K562 (cell line): ENCODE data around the gene PPP6R3. TPM values are rescaled to one million over a fixed set of nuclear protein-coding genes. Genes with fewer than 3 reads are reported as not detected.
"Not testable (repeated sequence)": the region's sequence is repeated elsewhere in the genome, so short reads cannot be mapped to it uniquely, and the experiment has no call there.

Experiments used
- ATAC-seq: fragments of 200-7000 bp; cut with Tn5 transposase; 3 replicates; pipeline ENCODE4 v1.9.1; 2020; ENCODE audit warnings: moderate library complexity
- BruUV-seq: library from RNA; stranded (reverse); fragments of 400-500 nt; replicated peaks from 2 replicates; lab custom pipeline; 2021; lab: Mats Ljungman, UMichigan
- CTCF ChIA-PET: fragments of 300-600 bp; formaldehyde crosslinking; extraction: SDS; loops from one replicate; lab custom pipeline; 2021; ENCODE audit warnings: low intra/inter-chr PET ratio; lab: Yijun Ruan, JAX
- POLR2A ChIA-PET: fragments of 300-600, 350-650 bp; sonication (Branson Sonifier 250); formaldehyde crosslinking; extraction: SDS; loops from one replicate; lab custom pipeline; 2021; ENCODE audit warnings: antibody characterized with exemption, inconsistent platforms; lab: Yijun Ruan, JAX
- DNase-seq, 4 experiments: peaks; one replicate each; pipeline versions ENCODE4 v3.0.0 to v3.0.0-alpha.2; 2011 to 2018; ENCODE audit warnings: low spot score in 3 of 4, mixed read lengths in 3 of 4; ENCODE audit errors: extremely low read depth in 1 of 4
- FAIRE-seq: peaks from 2 replicates; lab custom pipeline; 2011; peaks lifted over from hg19 to GRCh38; lab: Jason Lieb, UNC
- H2AFZ ChIP-seq: 2 replicates; pipeline ENCODE4 v1.6.0; 2011; ENCODE audit warnings: low read depth, low read length, control low read depth, inconsistent platforms
- H3K27ac ChIP-seq: fragments of 200-600 bp; 3 replicates; pipeline ENCODE4 v1.8.0; 2011; ENCODE audit warnings: low read depth, mild to moderate bottlenecking, control low read depth, inconsistent platforms, low read length, moderate library complexity, mixed read lengths; ENCODE audit errors: extremely low read depth
- H3K27me3 ChIP-seq, 2 experiments: fragments of 300-600 bp in 1 of 2; 2 replicates in 1 of 2; 3 replicates in 1 of 2; pipeline versions ENCODE4 v1.6.0 to v1.8.0; 2011; ENCODE audit warnings: inconsistent platforms in 2 of 2, low read length in 2 of 2, mild to moderate bottlenecking in 1 of 2, mixed read lengths in 1 of 2, moderate library complexity in 1 of 2; ENCODE audit not compliant: control insufficient read depth in 2 of 2, insufficient read depth in 2 of 2
- H3K36me3 ChIP-seq: fragments of 300-600 bp; 3 replicates; pipeline ENCODE4 v1.8.0; 2011; ENCODE audit warnings: mild to moderate bottlenecking, low read length, inconsistent platforms; ENCODE audit not compliant: control insufficient read depth, insufficient read depth
- H3K4me1 ChIP-seq, 2 experiments: fragments of 200-600 bp in 1 of 2; replicated peaks in 1 of 2; 2 replicates in 1 of 2; 3 replicates in 1 of 2; pipeline versions ENCODE4 v1.5.1 to v1.8.0; 2011; ENCODE audit warnings: inconsistent platforms in 2 of 2, low read length in 2 of 2, mild to moderate bottlenecking in 1 of 2, mixed read lengths in 1 of 2, moderate library complexity in 1 of 2; ENCODE audit not compliant: control insufficient read depth in 2 of 2, insufficient read depth in 2 of 2
- H3K4me2 ChIP-seq: 2 replicates; pipeline ENCODE4 v1.6.1; 2011; ENCODE audit warnings: low read length, control low read depth, inconsistent platforms, mixed read lengths; ENCODE audit not compliant: insufficient read depth
- H3K4me3 ChIP-seq: fragments of 200-600 bp; sonication (generic), shearing (Covaris generic); 2 replicates; pipeline ENCODE4 v1.5.1; 2016; ENCODE audit warnings: control low read depth, inconsistent platforms
- H3K79me2 ChIP-seq: fragments of 200-600 bp; 3 replicates; pipeline ENCODE4 v1.8.0; 2011; ENCODE audit warnings: low read length, inconsistent platforms; ENCODE audit not compliant: control insufficient read depth, insufficient read depth
- H3K9ac ChIP-seq, 2 experiments: 2 replicates each; pipeline versions ENCODE4 v1.6.0 to v1.6.1; 2011; ENCODE audit warnings: low read depth in 2 of 2, low read length in 2 of 2, control low read depth in 1 of 2, inconsistent platforms in 1 of 2, mild to moderate bottlenecking in 1 of 2, mixed read lengths in 1 of 2; ENCODE audit not compliant: insufficient read depth in 1 of 2
- H3K9me1 ChIP-seq: one replicate; pipeline ENCODE4 v1.6.0; 2011; ENCODE audit warnings: inconsistent platforms, mild to moderate bottlenecking, low read length, moderate library complexity; ENCODE audit not compliant: control insufficient read depth, insufficient read depth
- H3K9me3 ChIP-seq: replicated peaks from 2 replicates; pipeline ENCODE4 v1.5.1; 2011; ENCODE audit warnings: low read depth, low read length, inconsistent platforms; ENCODE audit not compliant: control insufficient read depth, insufficient read depth
- H4K20me1 ChIP-seq: replicated peaks from 2 replicates; pipeline ENCODE4 v1.6.1; 2011; ENCODE audit warnings: low read length, inconsistent platforms, mixed read lengths; ENCODE audit not compliant: control insufficient read depth, insufficient read depth
- BCOR ChIP-seq: fragments of 450-650 bp; IDR thresholded peaks from 2 replicates; pipeline ENCODE4 v1.6.1; 2016
- C11orf30 ChIP-seq: fragments of 450-650 bp; IDR thresholded peaks from 2 replicates; pipeline ENCODE4 v1.6.1; 2016; ENCODE audit warnings: low read depth, mild to moderate bottlenecking
- CBFA2T3 ChIP-seq: fragments of 450-650 bp; IDR thresholded peaks from 2 replicates; pipeline ENCODE4 v1.6.1; 2017
- CCAR2 ChIP-seq: fragments of 200-400 bp; formaldehyde crosslinking; IDR thresholded peaks from 2 replicates; pipeline ENCODE4 v1.6.1; 2017; ENCODE audit warnings: mild to moderate bottlenecking, low read depth, low read length
- CTBP1 ChIP-seq: fragments of 450-650 bp; IDR thresholded peaks from 2 replicates; pipeline ENCODE4 v1.6.1; 2016; ENCODE audit warnings: borderline replicate concordance
- CXXC5 ChIP-seq: fragments of 250-450 bp; sonication (Bioruptor Pico); IDR thresholded peaks from 2 replicates; pipeline ENCODE4 v1.8.0; 2022; ENCODE audit warnings: inconsistent platforms, mild to moderate bottlenecking, moderate library complexity
- DPF2 ChIP-seq: fragments of 450-650 bp; IDR thresholded peaks from 2 replicates; pipeline ENCODE4 v1.6.1; 2016
- ELF4 ChIP-seq: fragments of 450-650 bp; formaldehyde crosslinking; IDR thresholded peaks from 2 replicates; pipeline ENCODE4 v1.4.0; 2022; ENCODE audit warnings: missing genetic modification characterization
- GATA2 ChIP-seq: sonication (generic); formaldehyde crosslinking; IDR thresholded peaks from 2 replicates; pipeline ENCODE4 v1.4.0; 2020; ENCODE audit warnings: mild to moderate bottlenecking, missing genetic modification reagents
- HBP1 ChIP-seq: fragments of 450-650 bp; formaldehyde crosslinking; IDR thresholded peaks from 2 replicates; pipeline ENCODE4 v1.4.0; 2022; ENCODE audit warnings: missing genetic modification characterization
- NCOR1 ChIP-seq: fragments of 450-650 bp; IDR thresholded peaks from 2 replicates; pipeline ENCODE4 v1.6.1; 2016; ENCODE audit warnings: mild to moderate bottlenecking, moderate library complexity
- NFIC ChIP-seq: fragments of 450-650 bp; IDR thresholded peaks from 2 replicates; pipeline ENCODE4 v1.6.1; 2017; ENCODE audit warnings: mild to moderate bottlenecking, inconsistent platforms
- NR2C1 ChIP-seq, 2 experiments: fragments of 450-650 bp; IDR thresholded peaks; 2 replicates each; pipeline ENCODE4 v1.6.1; 2017; ENCODE audit warnings: mild to moderate bottlenecking in 2 of 2, antibody characterized with exemption in 1 of 2, inconsistent platforms in 1 of 2, missing compliant biosample characterization in 1 of 2, missing genetic modification characterization in 1 of 2
- OTX1 ChIP-seq: fragments of 450-650 bp; formaldehyde crosslinking; IDR thresholded peaks from 2 replicates; pipeline ENCODE4 v1.4.0; 2022; ENCODE audit warnings: mild to moderate bottlenecking
- SMARCA4 ChIP-seq: fragments of 450-650 bp; IDR thresholded peaks from 2 replicates; pipeline ENCODE4 v1.6.1; 2016
- TCF3 ChIP-seq: sonication (generic); formaldehyde crosslinking; IDR thresholded peaks from 2 replicates; pipeline ENCODE4 v1.4.0; 2020; ENCODE audit warnings: mild to moderate bottlenecking, missing genetic modification reagents
- TRIM24 ChIP-seq, 2 experiments: fragments of 450-650 bp; IDR thresholded peaks; 2 replicates each; pipeline ENCODE4 v1.6.1; 2016
- VEZF1 ChIP-seq: fragments of 200-800 bp; sonication (Bioruptor generic); IDR thresholded peaks from 2 replicates; pipeline ENCODE4 v1.6.1; 2017; ENCODE audit warnings: missing genetic modification characterization, missing compliant biosample characterization
- whole genome bisulfite sequencing: fragments of 100-300 bp; shearing (Covaris generic); methylation state at CpG from one replicate; pipeline ENCODE4 v1.1.6; 2016; ENCODE audit warnings: low coverage, mixed read lengths; ENCODE audit not compliant: insufficient coverage; ENCODE audit errors: missing lambda C conversion rate; 5-methylcytosine and 5-hydroxymethylcytosine counted together
- in situ Hi-C: fragments of 300-500 bp; cut with MboI; formaldehyde crosslinking; loops from 4 replicates; pipeline ENCODE4 v1.15.0; 2018; ENCODE audit warnings: inconsistent platforms, mixed read lengths
- intact Hi-C: fragments of 100-400 bp; cut with micrococcal nuclease; formaldehyde crosslinking; loops from 2 replicates; pipeline ENCODE4 v1.14.2; 2022
- polyA plus RNA-seq, 8 experiments: library from polyadenylated mRNA; depleted of rRNA in 4 of 8; stranded (reverse) in 5 of 8; unstranded in 3 of 8; fragments of >200 nt; fragmentation: Nextera tagmentation in 2 of 8; fragmentation: Illumina TruSeq in 1 of 8; extraction: Ambion mirVana in 2 of 8; extraction: Trizol in 1 of 8; gene quantifications; 2 replicates each; pipeline versions ENCODE4 v1.2.1 to v1.2.3, GENCODE V29; 2011 to 2014; ENCODE audit warnings: inconsistent platforms in 1 of 8, missing spikeins in 1 of 8
- total RNA-seq, 7 experiments: library from RNA; depleted of rRNA in 6 of 7; stranded (reverse); fragments of >200 nt in 6 of 7; fragmentation: Illumina TruSeq in 2 of 7; extraction: Trizol in 2 of 7; gene quantifications; 2 replicates each; pipeline versions ENCODE4 v1.2.1 to v1.2.3, GENCODE V29; 2011 to 2021; ENCODE audit warnings: low replicate concordance in 1 of 7
- TF ChIP-seq, protein P1 (sequence below): fragments of 450-650 bp; IDR thresholded peaks from 2 replicates; pipeline ENCODE4 v1.6.1; 2016; ENCODE audit warnings: antibody characterized with exemption

The PPP6R3 gene
- total and polyA plus RNA-seq, 9 of the 15 experiments (the other 6 are each of a cell fraction or from before 2014, with no cell fraction given) = 20.3 to 117 (median 80.6) TPM

- TF ChIP-seq CCAR2 (no peak), C11orf30 (0 out of 2 replicates have a peak, but pooled peaks have one; percentile 41)
Measured at GRCh38 chr11:68621826-68622225, 161.3 kb downstream of the PPP6R3 start (continued).

DNA sequence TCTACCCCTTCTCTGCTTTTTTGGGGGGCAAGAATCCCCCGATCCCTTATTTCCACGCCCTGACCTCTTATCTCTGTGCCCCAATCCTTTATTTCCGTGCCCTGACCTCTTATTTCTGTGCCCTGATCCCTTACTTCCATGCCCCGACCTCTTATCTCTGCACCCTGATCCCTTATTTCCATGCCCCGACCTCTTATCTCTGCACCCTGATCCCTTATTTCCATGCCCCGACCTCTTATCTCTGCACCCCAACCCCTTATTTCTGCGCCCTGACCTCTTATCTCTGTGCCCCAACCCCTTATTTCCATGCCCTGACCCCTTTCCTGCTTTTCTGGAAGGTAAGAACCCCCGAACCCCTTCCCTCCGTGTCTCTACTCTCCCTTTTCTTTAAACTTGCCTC is 163.2 kb downstream of the PPP6R3 start:
- FAIRE-seq, ATAC-seq, H4K20me1 ChIP-seq, H3K4me3 ChIP-seq, H3K9me1 ChIP-seq, H3K79me2 ChIP-seq, H3K9ac ChIP-seq, H2AFZ ChIP-seq, CTCF ChIA-PET, H3K4me1 ChIP-seq, BruUV-seq, H3K27ac ChIP-seq, intact Hi-C loops, H3K36me3 ChIP-seq, DNase-seq, H3K4me2 ChIP-seq, H3K27me3 ChIP-seq, H3K9me3 ChIP-seq: not testable (repeated sequence)
- WGBS = 0% methylated on average over 7 of the region's 9 CpGs
- POLR2A ChIA-PET = interaction anchor here (0.6 kb wide), 1 partner anchor 163 kb away, joined by 3 read pairs; the partner anchor contains the start of gene PPP6R3
- in situ Hi-C loops = loop anchor here (10.0 kb wide), 1 partner anchor 461 kb away; no protein-coding TSS in a partner anchor
- TF ChIP-seq NFIC (peak; percentile 62), ELF4 (CRISPR knock-in tag) (peak; percentile 97), BCOR (0 out of 2 replicates have a peak, but pooled peaks have one; percentile 46), DPF2 (peak; percentile 68; the same call in 1 of the 2 replicates), CBFA2T3 (peak; percentile 92), GATA2 (CRISPR knock-in tag) (0 out of 2 replicates have a peak, but pooled peaks have one; percentile 24), CXXC5 (CRISPR knock-in tag) (peak; percentile 29; the same call in 1 of the 2 replicates), SMARCA4 (peak; percentile 63; the same call in 1 of the 2 replicates), TCF3 (CRISPR knock-in tag) (peak; percentile 68), NCOR1 (peak; percentile 86), VEZF1 (CRISPR knock-in tag) (0 out of 2 replicates have a peak, but pooled peaks have one; percentile 20), CTBP1 (0 out of 2 replicates have a peak, but pooled peaks have one; percentile 13), NR2C1 (IDR thresholded peaks at IDR 0.05) (peak; percentile 82), NR2C1 (tag; IDR thresholded peaks at IDR 0.05) (peak; percentile 82), HBP1 (CRISPR knock-in tag) (0 out of 2 replicates have a peak, but pooled peaks have one; percentile 15), TRIM24 (IDR thresholded peaks at IDR 0.05) (peak; percentile 83 to 89), OTX1 (CRISPR knock-in tag) (peak; percentile 81; the same call in 1 of the 2 replicates)
- TF ChIP-seq, protein P1, sequence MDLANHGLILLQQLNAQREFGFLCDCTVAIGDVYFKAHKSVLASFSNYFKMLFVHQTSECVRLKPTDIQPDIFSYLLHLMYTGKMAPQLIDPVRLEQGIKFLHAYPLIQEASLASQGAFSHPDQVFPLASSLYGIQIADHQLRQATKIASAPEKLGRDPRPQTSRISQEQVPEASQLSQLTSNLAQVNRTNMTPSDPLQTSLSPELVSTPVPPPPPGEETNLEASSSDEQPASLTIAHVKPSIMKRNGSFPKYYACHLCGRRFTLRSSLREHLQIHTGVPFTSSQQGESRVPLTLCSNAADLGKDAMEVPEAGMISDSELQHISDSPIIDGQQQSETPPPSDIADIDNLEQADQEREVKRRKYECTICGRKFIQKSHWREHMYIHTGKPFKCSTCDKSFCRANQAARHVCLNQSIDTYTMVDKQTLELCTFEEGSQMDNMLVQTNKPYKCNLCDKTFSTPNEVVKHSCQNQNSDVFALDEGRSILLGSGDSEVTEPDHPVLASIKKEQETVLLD = 0 out of 2 replicates have a peak, but pooled peaks have one; percentile 27
